Dermis blood vessel endothelial cell (primary cell): ENCODE data around the gene ETS2. TPM values are rescaled to one million over a fixed set of nuclear protein-coding genes. Genes with fewer than 3 reads are reported as not detected.

Source experiments
- DNase-seq: peaks from one replicate; pipeline ENCODE4 v3.0.0; 2010
- total RNA-seq: library from RNA; depleted of rRNA; stranded (reverse); fragments of >200 nt; gene quantifications from 2 replicates; pipeline ENCODE4 v1.2.3, GENCODE V29; 2014

ETS2 gene
- total RNA-seq, 1 donor from 2014 or later = 26.2 TPM

- DNase-seq = no peak
These were observed 3.4 kb upstream of the ETS2 start for GRCh38 chr21:38802050-38803026.

- no peak for DNase-seq
These were observed 2.6 kb upstream of the ETS2 start for GRCh38 chr21:38803075-38803660.

GRCh38 chr21:38804030-38804788 lies 1.5 kb upstream of the ETS2 start:
- peak; percentile 13 for DNase-seq

DNA sequence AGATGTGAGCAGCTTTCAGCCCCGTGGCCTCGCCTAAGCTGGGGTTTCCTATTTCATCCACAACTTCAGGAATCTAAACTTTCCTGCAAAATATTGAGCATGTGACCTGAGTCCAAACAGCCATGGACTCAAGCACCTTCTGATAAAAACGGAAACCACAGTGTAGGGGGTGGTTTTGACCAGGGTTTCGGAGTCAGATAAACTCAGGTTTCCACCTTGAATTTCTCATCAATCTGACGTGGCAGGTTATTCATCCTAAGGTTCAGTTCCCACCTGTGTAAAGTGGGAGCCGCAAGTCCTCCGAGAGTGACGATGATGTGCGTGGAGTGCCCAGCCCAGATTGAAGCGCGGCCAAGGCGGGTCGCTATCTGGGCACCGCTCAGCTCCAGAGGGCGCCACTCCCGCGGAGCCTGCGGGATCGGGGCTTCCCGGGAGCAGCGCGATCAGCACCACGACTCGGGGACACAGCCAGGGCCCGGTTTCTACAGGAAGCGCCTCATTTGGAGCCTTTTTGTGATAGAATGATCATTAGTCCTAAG lies 871 bp upstream of the ETS2 start:
- DNase-seq = peak; percentile 75

- DNase-seq = peak; percentile 28
These were observed 618 bp downstream of the ETS2 start for GRCh38 chr21:38806153-38806941.

GRCh38 chr21:38806942-38807284 lies 1.2 kb downstream of the ETS2 start:
- peak; percentile 51 for DNase-seq

DNA sequence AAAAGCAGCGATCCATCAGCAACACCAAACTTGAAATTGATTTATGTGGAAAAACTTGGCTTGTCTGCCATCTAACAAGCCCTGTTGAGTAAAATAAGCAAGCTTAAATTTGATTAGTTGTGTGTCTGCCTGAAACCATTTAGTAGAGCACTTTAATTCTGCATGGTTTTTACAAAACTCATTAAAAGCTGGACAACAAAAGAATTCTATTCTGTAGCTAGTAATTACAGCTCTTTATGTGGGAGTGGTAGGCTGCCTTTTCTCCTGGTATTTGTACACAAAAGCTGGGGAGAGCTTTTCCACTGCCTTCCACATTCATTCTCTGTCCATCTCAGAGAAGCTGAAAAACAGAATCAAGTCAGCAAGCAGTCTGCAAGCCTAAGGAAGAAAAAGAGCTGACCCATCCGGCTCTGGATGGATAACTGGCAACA lies 1.7 kb downstream of the ETS2 start:
- no peak for DNase-seq

DNA sequence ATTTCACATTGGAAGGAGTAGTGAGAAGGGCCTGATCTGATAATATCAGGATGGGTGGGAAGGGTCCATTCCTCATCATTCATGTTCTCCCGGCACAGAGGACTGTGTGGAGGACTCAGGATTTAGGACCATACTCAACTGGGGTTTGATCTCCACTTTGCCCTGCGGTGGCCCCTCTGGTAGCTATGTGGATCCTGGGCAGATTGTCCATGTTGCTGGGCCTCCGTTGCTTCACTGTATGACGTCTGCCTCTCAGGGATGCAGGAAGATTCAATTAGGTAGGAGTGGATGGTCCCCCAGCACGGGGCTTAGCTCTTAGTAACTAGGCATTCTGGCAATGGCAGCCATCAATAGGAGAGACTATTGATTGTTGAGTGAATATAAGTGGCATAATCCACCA lies 2.3 kb downstream of the ETS2 start:
- DNase-seq = no peak

GRCh38 chr21:38809198-38809878 lies 3.6 kb downstream of the ETS2 start:
- DNase-seq = peak; percentile 19

GRCh38 chr21:38810034-38810825 lies 4.5 kb downstream of the ETS2 start:
- peak; percentile 9 for DNase-seq

- no peak for DNase-seq
These were observed 5.1 kb downstream of the ETS2 start for GRCh38 chr21:38810826-38811164.

GRCh38 chr21:38811257-38811656 lies 5.5 kb downstream of the ETS2 start:
- DNase-seq = peak; percentile 89

DNA sequence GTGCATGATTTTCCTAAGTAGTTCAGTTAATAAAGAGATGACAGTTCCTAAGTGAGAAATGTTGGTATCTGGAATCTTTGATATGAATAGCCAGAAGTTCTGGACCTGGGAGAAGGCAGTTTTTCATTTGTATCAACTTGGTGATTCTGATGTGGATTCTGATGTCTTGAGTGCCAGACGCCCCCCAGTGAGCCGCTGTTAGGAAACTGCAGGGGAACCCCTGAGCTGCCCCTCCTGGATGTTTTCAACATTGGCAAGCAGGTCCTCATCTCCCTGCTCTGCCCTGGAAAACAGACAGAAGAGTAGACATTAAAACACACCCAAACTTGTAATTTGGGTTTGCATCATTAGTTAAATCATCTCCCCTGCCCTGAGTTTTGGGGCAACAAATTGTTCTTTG lies 7.4 kb downstream of the ETS2 start:
- no peak for DNase-seq

- peak; percentile 30 for DNase-seq
These were observed 7.8 kb downstream of the ETS2 start for GRCh38 chr21:38813547-38813946.

- DNase-seq = no peak
These were observed 8.7 kb downstream of the ETS2 start for GRCh38 chr21:38814126-38815059.

- DNase-seq = no peak
These were observed 9.3 kb downstream of the ETS2 start for GRCh38 chr21:38815060-38815405.

- no peak for DNase-seq
These were observed 10.8 kb downstream of the ETS2 start for GRCh38 chr21:38816400-38816977.

DNA sequence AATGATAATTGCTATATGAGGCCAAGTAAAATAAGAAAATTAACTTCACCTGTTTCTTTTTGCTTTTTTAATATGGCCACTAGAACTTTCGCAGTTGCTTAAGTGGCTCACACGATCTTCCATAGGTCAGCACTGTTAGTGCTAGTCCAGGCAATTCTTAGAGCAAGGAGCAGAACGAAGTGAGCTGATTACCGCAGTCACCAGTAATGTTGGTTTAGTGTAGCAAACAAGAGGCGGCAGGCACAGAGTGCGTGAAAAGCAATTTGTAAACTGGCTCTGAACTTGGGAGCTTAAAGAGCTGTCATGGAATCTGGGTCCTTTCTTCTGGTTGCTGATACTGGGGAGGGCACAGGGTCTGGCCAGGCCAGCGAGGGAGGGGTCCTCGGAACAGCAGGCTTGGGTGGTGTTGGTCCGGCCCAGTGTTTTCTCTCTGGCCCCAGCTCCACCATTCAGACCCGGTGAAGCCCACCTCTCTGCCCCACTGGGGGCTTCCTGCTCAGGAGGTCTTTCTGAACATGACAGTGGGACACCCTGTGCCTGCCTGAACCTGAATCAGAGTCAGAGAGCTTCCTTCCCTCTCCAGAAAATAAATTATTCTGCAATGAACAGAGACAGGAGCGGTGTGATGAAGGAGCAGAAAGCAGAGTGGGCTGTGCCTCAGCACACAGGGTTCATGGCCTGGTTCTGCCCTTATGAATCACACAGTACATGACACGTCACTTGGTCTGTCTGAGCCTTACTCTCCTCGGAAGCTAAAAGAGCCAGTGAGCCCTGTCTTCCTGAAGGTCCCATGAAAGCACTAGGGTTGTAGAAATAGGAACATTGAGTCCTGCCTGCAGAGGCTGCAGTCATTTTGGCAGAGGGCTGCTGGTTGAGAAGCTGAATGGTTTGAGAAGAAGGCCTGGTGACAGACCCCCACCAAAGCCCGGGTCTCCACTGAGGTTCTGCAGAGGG lies 11.9 kb downstream of the ETS2 start:
- DNase-seq = no peak
